ENCODE data around the gene TCF23. TPM values are rescaled to one million over a fixed set of nuclear protein-coding genes. Genes with fewer than 3 reads are reported as not detected.

Gene TCF23
- total RNA-seq, 1 donor from 2014 or later, result 0.52 TPM

- no peaks in the 10 kb centered on the region for H3K27me3 ChIP-seq (ENCODE audit: control insufficient read depth in 3 of 3, insufficient read depth in 3 of 3, low read length in 3 of 3)
- H3K4me3 ChIP-seq (ENCODE audit: low read length in 3 of 3), result no peak overlapping the region
- H3K4me1 ChIP-seq (ENCODE audit: control insufficient read depth in 3 of 3, insufficient read depth in 3 of 3, low read length in 3 of 3), result no peaks in the 10 kb centered on the region
- no peaks in the 10 kb centered on the region for H3K9me3 ChIP-seq (ENCODE audit: control insufficient read depth in 3 of 3, low read length in 3 of 3)
- peaks cover 30 to 39% (median 36%) of the 10 kb centered on the region in 3 donors for H3K36me3 ChIP-seq (ENCODE audit: control insufficient read depth in 3 of 3, insufficient read depth in 3 of 3, low read length in 3 of 3)
- H3K27ac ChIP-seq (ENCODE audit: low read depth, low read length), result no peak overlapping the region
- no peak overlapping the region for H3K9ac ChIP-seq (ENCODE audit: low read depth in 1 of 3, low read length in 3 of 3)
Measured at GRCh38 chr2:27199241-27199640, 50.4 kb downstream of the TCF23 start.

GRCh38 chr2:27201675-27202074 is 52.9 kb downstream of the TCF23 start:
- Histone ChIP-seq H3K27me3 (ENCODE audit: control insufficient read depth in 3 of 3, insufficient read depth in 3 of 3, low read length in 3 of 3) (no peaks in the 10 kb centered on the region), H3K9ac (ENCODE audit: low read depth in 1 of 3, low read length in 3 of 3) (no peak overlapping the region), H3K27ac (ENCODE audit: low read depth, low read length) (no peak overlapping the region), H3K9me3 (ENCODE audit: control insufficient read depth in 3 of 3, low read length in 3 of 3) (no peaks in the 10 kb centered on the region), H3K36me3 (ENCODE audit: control insufficient read depth in 3 of 3, insufficient read depth in 3 of 3, low read length in 3 of 3) (peaks cover 45 to 63% (median 55%) of the 10 kb centered on the region in 3 donors), H3K4me3 (ENCODE audit: low read length in 3 of 3) (no peak overlapping the region), H3K4me1 (ENCODE audit: control insufficient read depth in 3 of 3, insufficient read depth in 3 of 3, low read length in 3 of 3) (no peaks in the 10 kb centered on the region)

- H3K27ac ChIP-seq (ENCODE audit: low read depth, low read length), result no peak overlapping the region
- H3K27me3 ChIP-seq (ENCODE audit: control insufficient read depth in 3 of 3, insufficient read depth in 3 of 3, low read length in 3 of 3), result no peaks in the 10 kb centered on the region
- no peaks in the 10 kb centered on the region for H3K9me3 ChIP-seq (ENCODE audit: control insufficient read depth in 3 of 3, low read length in 3 of 3)
- peaks cover 57 to 73% (median 67%) of the 10 kb centered on the region in 3 donors for H3K36me3 ChIP-seq (ENCODE audit: control insufficient read depth in 3 of 3, insufficient read depth in 3 of 3, low read length in 3 of 3)
- H3K9ac ChIP-seq (ENCODE audit: low read depth in 1 of 3, low read length in 3 of 3), result no peak overlapping the region
- H3K4me1 ChIP-seq (ENCODE audit: control insufficient read depth in 3 of 3, insufficient read depth in 3 of 3, low read length in 3 of 3), result no peaks in the 10 kb centered on the region
- H3K4me3 ChIP-seq (ENCODE audit: low read length in 3 of 3), result no peak overlapping the region
Measured at GRCh38 chr2:27202854-27203253, 54.0 kb downstream of the TCF23 start.

- H3K9ac ChIP-seq (ENCODE audit: low read depth in 1 of 3, low read length in 3 of 3), result no peak overlapping the region
- no peak overlapping the region for H3K27ac ChIP-seq (ENCODE audit: low read depth, low read length)
- peaks cover 61 to 82% (median 73%) of the 10 kb centered on the region in 3 donors for H3K36me3 ChIP-seq (ENCODE audit: control insufficient read depth in 3 of 3, insufficient read depth in 3 of 3, low read length in 3 of 3)
- no peaks in the 10 kb centered on the region for H3K9me3 ChIP-seq (ENCODE audit: control insufficient read depth in 3 of 3, low read length in 3 of 3)
- no peak overlapping the region for H3K4me3 ChIP-seq (ENCODE audit: low read length in 3 of 3)
- H3K27me3 ChIP-seq (ENCODE audit: control insufficient read depth in 3 of 3, insufficient read depth in 3 of 3, low read length in 3 of 3), result no peaks in the 10 kb centered on the region
- H3K4me1 ChIP-seq (ENCODE audit: control insufficient read depth in 3 of 3, insufficient read depth in 3 of 3, low read length in 3 of 3), result no peaks in the 10 kb centered on the region
Measured at GRCh38 chr2:27203741-27204140, 54.9 kb downstream of the TCF23 start.

GRCh38 chr2:27204566-27204965 is 55.8 kb downstream of the TCF23 start:
- H3K4me1 ChIP-seq (ENCODE audit: control insufficient read depth in 3 of 3, insufficient read depth in 3 of 3, low read length in 3 of 3), result no peaks in the 10 kb centered on the region
- H3K27ac ChIP-seq (ENCODE audit: low read depth, low read length), result no peak overlapping the region
- no peaks in the 10 kb centered on the region for H3K27me3 ChIP-seq (ENCODE audit: control insufficient read depth in 3 of 3, insufficient read depth in 3 of 3, low read length in 3 of 3)
- H3K36me3 ChIP-seq (ENCODE audit: control insufficient read depth in 3 of 3, insufficient read depth in 3 of 3, low read length in 3 of 3), result peaks cover 65 to 82% (median 81%) of the 10 kb centered on the region in 3 donors
- no peaks in the 10 kb centered on the region for H3K9me3 ChIP-seq (ENCODE audit: control insufficient read depth in 3 of 3, low read length in 3 of 3)
- H3K4me3 ChIP-seq (ENCODE audit: low read length in 3 of 3), result no peak overlapping the region
- H3K9ac ChIP-seq (ENCODE audit: low read depth in 1 of 3, low read length in 3 of 3), result no peak overlapping the region

- Histone ChIP-seq H3K27me3 (ENCODE audit: control insufficient read depth in 3 of 3, insufficient read depth in 3 of 3, low read length in 3 of 3) (no peaks in the 10 kb centered on the region), H3K36me3 (ENCODE audit: control insufficient read depth in 3 of 3, insufficient read depth in 3 of 3, low read length in 3 of 3) (peaks cover 62 to 80% (median 77%) of the 10 kb centered on the region in 3 donors), H3K9me3 (ENCODE audit: control insufficient read depth in 3 of 3, low read length in 3 of 3) (no peaks in the 10 kb centered on the region), H3K27ac (ENCODE audit: low read depth, low read length) (no peak overlapping the region), H3K4me3 (ENCODE audit: low read length in 3 of 3) (no peak overlapping the region), H3K4me1 (ENCODE audit: control insufficient read depth in 3 of 3, insufficient read depth in 3 of 3, low read length in 3 of 3) (no peaks in the 10 kb centered on the region), H3K9ac (ENCODE audit: low read depth in 1 of 3, low read length in 3 of 3) (no peak overlapping the region)
Measured at GRCh38 chr2:27205206-27205605, 56.4 kb downstream of the TCF23 start.

- Histone ChIP-seq H3K27me3 (ENCODE audit: control insufficient read depth in 3 of 3, insufficient read depth in 3 of 3, low read length in 3 of 3) (no peaks in the 10 kb centered on the region), H3K4me1 (ENCODE audit: control insufficient read depth in 3 of 3, insufficient read depth in 3 of 3, low read length in 3 of 3) (peaks cover 4 to 5% (median 4%) of the 10 kb centered on the region in 3 donors), H3K9me3 (ENCODE audit: control insufficient read depth in 3 of 3, low read length in 3 of 3) (no peaks in the 10 kb centered on the region), H3K27ac (ENCODE audit: low read depth, low read length) (no peak overlapping the region), H3K36me3 (ENCODE audit: control insufficient read depth in 3 of 3, insufficient read depth in 3 of 3, low read length in 3 of 3) (peaks cover 58 to 72% (median 71%) of the 10 kb centered on the region in 3 donors), H3K4me3 (ENCODE audit: low read length in 3 of 3) (no peak overlapping the region), H3K9ac (ENCODE audit: low read depth in 1 of 3, low read length in 3 of 3) (no peak overlapping the region)
Measured at GRCh38 chr2:27206346-27206745, 57.5 kb downstream of the TCF23 start.

Other genes with a start within 250 kb of the TCF23 start
- 3.7 TPM for gene MAPRE3, start 178.4 kb upstream of the TCF23 start, total RNA-seq
- gene TMEM214, start 116.0 kb upstream of the TCF23 start, total RNA-seq, result 23.5 TPM
- 6.8 TPM for gene AGBL5, start 97.3 kb upstream of the TCF23 start, total RNA-seq
- gene OST4, start 77.3 kb upstream of the TCF23 start, total RNA-seq, result 352 TPM
- gene EMILIN1, start 70.4 kb upstream of the TCF23 start, total RNA-seq, result 61.6 TPM
- gene KHK, start 62.2 kb upstream of the TCF23 start, total RNA-seq, result 2.1 TPM
- gene CGREF1, start 29.9 kb upstream of the TCF23 start, total RNA-seq, result 2.1 TPM
- not detected for gene ABHD1, start 25.2 kb upstream of the TCF23 start, total RNA-seq
- gene PREB, start 14.4 kb upstream of the TCF23 start, total RNA-seq, result 14.1 TPM
- not detected for gene PRR30, start 9.6 kb upstream of the TCF23 start, total RNA-seq
- gene ATRAID, start 63.0 kb downstream of the TCF23 start, total RNA-seq, result 172 TPM
- gene SLC5A6, start 63.3 kb downstream of the TCF23 start, total RNA-seq, result 7.8 TPM
- gene CAD, start 68.4 kb downstream of the TCF23 start, total RNA-seq, result 28.2 TPM
- gene SLC30A3, start 114.0 kb downstream of the TCF23 start, total RNA-seq, result 0.52 TPM
- gene DNAJC5G, start 126.4 kb downstream of the TCF23 start, total RNA-seq, result under 0.01 TPM
- 60.0 TPM for gene TRIM54, start 133.4 kb downstream of the TCF23 start, total RNA-seq
- gene UCN, start 159.4 kb downstream of the TCF23 start, total RNA-seq, result 1.0 TPM
- gene MPV17, start 174.1 kb downstream of the TCF23 start, total RNA-seq, result 23.0 TPM
- 24.0 TPM for gene GTF3C2, start 207.8 kb downstream of the TCF23 start, total RNA-seq
- 18.3 TPM for gene EIF2B4, start 221.3 kb downstream of the TCF23 start, total RNA-seq
- 81.9 TPM for gene SNX17, start 221.6 kb downstream of the TCF23 start, total RNA-seq
- gene ZNF513, start 231.7 kb downstream of the TCF23 start, total RNA-seq, result 7.3 TPM

Measured in skeletal muscle tissue (tissue), 4 donors.